Activated T-helper 1 cell treated with Interleukin-2 at 50 U/mL for 16 hours (primary cell): ENCODE measurements around the gene GSG1.

Experiments used
- DNase-seq: peaks from one replicate; pipeline ENCODE4 v3.0.0-alpha.2; 2020; ENCODE audit warnings: low read depth

The GSG1 gene

DNA sequence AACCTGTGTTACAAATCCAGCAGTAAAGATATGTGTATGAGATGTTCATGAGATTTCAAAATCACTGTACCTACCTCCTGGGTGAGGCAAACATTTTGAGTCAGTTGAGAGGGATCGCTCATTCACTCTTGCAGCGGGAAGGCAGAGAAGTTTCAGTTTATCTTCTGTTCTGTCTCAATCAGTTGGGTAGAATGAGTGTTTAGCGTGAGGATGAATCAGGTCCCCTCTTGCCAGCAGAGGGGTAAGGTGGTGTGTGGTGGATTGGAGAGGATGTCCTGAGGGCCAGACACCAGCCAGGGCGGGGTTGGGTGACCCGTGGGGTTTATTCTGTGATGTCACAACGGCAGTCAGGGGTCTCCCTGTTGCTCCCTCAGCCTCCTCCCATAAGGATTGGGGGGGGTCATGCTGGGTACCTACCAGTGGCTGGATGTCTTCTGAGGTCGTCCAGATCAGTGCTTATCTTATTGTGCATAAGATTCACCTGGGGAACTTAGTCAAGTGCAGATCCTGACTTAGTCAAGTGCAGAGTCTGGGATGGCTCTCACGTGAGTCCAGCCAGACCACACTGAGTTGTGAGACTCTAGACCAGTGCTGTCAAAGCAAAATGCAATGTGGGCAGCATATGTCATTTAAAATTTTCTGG, at the start of gene GSG1:
TSS of gene GSG1 (minus strand) at position 277 of the 643 bp plus-strand sequence. CDS start at position 122, 155 bp downstream.
- DNase-seq = no peak

DNA sequence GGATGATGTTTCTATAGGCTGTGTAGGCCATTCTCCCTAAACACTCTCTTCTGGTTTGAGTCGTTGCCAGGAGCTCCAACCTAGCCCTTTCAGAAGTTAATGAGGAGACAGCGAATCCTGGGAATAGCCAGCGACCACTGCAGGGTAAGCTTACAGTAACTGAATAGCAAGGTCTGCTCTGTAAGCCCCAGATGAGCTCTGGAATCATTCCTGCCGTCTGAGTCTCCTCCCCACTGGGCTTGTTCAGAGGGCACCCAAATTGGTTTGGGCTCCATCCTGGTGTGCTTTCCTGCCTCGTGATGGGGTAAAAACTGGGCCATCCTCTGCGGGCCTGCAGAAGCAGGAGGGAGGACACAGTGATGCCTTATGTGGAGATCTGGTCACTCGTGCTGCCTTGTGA, 49.7 kb upstream of the GSG1 start:
- no peak for DNase-seq

DNA sequence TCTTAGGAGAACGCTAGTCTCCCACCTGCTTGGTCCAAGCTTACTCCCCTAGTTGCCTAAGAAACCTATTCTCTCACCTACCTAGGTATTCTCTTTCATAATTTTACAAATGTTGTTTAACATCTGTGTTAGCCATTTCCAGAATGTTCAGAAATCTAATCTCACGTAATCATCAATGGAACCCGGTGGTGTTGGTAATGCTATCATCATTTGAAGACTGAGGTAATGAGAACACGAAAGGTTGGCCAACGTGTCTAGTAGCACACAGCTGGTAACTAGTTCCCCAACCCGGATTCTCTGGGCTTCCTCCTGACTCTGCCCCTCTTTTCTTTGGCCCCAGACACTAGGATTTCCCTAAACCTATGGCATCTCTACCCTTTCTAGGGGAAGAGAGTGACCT, 49.3 kb upstream of the GSG1 start:
- DNase-seq = no peak

DNA sequence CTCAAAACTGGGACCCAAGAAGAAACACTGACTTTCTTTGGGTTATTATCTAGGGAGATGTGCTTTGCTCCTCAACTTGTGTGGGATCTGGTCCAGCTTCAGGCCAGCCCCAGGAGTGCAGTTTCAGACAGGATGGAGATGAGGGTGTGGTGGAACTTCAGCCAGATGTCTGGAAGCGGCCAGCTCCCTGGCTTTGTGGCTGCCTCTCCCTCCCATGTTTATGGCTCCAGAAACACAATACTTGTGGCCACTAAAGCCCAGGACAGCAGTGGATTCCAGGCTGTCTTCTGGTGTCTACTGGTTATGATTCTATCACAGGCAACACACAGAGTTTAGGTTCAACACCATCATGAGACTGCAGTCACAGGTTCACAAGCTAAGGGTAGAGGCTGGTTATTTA, 48.8 kb upstream of the GSG1 start:
- no peak for DNase-seq

DNA sequence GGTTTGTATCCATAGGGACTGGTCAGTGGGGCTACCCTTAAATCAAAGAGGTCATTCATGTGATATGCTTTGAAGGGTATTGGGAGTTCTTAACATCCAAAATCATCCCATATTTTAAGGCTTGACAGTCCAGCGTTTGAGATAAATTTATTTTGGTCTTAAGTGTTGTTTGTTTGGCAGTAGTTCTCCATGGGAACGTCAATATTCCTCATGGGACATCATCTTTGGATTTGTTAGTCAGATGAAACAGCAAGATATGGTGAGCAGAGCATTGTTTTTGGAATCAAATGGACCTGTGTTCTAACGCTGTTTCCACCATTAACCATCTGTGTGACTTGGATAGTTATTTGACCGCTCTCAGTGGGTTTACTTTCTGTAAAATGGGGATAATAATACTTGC, 45.9 kb upstream of the GSG1 start:
- DNase-seq = no peak

DNA sequence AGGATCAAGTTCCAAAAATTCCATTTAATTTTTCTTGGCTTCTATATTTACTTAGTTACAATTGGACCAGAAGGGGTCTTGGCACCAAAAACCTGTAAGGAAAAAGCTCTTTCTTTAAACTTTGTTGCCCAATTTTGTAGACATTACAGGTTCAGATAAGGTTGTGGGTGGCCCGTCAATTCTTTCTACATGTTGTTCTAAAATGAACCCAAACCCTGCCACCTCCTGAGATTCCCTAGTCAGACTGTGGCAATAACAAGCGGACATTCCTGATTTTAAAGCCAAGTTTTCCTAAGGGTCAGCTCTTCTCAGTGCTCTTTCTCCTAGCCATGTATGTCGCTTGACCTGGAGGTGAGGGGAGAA, 45.0 kb upstream of the GSG1 start:
- DNase-seq = no peak

DNA sequence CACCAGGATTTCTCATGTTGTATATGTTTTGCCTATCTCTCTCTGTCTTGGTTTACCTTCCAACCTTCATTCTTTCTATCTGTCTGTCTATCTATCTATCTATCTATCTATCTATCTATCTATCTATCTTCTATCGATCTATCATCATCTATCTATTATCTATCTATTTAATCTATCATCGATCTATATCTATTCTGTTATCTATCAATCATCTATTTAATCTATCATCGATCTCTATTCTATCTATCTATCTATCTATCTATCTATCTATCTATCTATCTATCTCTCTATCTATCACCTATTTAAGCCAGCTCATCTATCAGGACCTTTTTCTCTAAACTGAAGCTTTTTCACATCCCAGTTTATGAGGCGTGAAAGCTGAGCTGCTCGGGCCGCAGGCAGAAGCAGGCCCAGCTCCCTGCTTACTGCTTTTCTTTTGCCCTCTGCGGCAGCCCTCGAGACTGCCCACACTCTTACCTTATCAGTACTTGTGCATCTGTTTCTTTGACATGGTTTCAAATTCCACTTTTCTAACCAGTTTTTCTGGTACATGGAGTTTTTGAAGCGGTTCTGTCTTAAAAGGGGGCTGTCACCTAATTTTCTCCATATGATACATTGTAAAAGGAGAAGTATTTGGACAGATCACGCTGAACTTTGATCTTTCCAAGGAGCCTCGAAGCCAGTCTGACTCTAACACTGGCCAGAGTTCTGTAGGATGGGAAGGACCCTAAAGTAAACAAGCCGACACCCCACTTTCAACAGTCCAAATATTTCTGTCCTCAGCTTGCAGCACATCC, 44.4 kb upstream of the GSG1 start:
- DNase-seq = no peak

DNA sequence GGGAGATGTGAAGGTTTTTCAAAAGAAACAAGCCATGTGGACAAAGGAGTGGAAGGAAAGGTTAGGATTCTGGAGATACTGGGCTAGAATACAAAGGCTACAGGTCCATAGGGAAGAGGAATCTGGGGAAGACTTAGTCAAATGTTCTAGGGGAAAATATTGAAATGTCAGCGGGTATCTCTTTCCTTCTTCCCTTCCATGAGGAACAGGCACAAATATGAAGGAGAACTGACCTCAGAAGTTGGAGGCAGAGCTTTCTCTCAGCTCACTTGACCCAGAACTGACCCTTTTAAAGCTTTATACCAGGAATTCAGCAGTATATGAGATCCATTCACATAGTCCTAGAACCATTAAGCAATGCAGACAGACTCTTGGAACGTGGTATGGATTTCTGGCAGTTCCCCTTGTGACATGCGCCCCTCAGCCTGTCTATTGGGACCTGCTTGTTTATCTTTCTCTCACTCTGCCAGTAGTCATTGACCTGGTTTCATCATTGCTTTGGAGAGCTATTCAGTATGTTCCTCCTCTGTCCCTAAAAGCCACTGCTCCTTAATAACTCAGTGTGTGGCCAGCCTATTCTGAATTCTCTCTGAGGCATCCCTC, 43.0 kb upstream of the GSG1 start:
- no peak for DNase-seq

DNA sequence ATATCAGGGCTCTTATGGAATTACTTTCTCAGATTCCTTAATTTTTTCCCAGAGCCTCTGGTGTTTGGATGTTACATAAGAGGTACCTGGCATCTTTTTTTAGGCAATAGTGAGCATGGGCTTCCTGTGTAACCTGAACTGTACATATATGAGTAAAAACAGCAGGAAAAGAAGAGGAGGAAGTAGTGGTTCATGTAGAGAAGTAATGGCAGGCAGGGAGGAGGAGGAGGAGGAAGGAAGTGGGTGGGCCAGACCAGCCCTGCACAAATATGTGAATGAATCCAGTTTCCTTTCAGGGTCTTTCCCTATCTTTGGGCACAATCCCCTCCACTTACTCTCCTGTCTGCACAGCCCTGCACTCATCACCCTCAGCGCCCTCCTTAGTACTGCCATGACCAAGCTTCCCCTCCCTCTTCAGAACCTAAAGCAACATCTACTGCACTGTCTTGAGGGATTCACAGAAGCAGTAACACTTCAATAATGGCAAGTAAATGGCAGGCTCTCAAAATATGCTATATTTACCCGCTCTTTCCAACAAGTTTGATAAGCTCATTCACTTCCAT, 40.9 kb upstream of the GSG1 start:
- DNase-seq = no peak

DNA sequence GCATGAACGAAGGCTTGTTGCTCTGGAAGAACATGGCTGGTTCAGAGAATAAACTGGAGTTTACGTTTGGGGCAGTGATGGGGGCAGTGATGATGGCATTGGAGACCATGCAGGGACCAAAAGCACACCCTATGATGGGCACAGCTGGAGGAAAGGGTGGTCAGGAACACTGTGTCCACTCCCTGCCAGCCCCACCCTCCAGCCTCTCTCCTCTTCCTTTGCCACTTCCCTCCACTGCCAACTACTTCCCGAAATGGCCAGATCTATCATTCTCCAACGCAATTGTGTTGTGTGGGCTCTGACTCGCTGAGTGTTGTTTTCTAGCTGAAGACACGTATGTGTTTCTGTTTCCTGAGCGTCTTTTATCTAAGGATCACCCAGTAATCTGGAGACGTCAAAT, 39.3 kb upstream of the GSG1 start:
- DNase-seq = no peak

DNA sequence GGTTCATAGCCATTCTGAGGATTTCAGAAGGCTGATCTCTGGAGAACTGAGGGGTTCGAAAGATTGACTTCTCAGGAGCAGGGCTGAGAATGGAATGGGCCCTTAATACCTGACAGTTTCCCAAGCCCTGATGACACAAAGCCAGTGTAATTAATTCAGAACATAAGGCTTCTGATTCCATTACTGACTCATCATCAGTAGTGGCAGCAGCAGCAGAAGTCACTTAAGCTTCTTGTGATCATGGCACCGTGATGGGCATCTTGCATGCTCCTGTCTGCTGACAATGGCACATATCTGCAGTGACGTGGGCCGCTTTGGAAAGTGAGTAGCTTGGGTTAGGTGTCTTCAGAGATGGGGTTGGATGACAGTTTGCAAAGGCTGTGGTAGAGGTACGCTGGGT, 38.2 kb upstream of the GSG1 start:
- no peak for DNase-seq

DNA sequence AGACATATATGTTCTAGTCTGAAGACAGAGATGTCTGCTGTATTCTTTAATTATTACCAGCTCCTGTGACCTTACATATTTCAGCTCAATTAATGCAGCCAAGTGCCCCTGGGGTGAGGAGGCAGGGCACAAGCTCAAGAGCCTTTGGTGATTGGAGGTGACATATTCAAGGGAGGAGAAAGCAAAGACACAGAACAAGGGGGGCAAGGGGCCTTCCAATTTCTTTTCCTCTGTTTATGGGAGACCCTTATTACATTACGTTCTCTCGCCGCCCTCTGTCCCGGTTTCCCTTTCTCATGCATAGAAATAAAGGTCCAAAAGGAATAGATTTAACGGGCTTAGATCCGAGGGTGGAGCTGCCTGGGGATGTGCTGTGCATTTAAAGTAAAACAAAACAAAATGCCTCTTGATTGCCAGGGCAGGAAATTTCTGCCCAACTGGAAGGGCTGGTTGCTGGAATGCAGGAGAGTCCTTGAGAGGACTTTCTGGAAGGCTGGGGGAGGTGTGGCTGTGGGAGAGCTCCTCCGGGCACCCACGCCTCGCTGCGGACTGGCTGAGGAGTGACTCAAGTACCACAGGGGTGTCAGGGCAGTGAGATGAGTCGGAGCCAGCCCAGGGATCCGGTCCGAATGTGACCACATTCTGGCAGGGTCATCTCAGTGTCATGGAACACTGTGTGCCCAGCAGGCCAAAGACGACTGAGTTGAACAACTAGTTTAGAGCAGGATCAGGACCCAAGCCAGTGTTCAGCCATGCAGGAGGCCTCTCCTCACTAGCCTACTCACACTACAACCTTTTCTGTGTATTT, 32.1 kb upstream of the GSG1 start:
- no peak for DNase-seq

DNA sequence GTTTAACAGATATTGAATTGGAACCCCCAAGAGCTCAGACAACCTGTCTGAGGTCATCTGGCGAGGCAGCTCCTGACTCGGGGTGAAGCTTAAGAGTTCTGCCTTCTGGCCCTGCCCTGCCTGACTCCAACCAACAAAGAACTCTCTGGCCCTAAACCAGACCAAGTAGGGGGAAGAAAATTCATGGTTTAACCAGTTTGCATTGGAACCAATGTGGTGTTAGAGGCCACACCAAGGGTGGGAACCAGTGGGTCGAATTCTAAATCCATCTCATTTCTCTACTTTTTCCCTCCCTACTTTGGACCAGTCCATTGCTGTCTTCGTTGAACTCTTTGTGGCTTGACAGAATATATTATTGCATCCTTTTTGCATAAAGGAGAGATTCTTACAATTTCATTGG, 30.4 kb upstream of the GSG1 start:
- no peak for DNase-seq

DNA sequence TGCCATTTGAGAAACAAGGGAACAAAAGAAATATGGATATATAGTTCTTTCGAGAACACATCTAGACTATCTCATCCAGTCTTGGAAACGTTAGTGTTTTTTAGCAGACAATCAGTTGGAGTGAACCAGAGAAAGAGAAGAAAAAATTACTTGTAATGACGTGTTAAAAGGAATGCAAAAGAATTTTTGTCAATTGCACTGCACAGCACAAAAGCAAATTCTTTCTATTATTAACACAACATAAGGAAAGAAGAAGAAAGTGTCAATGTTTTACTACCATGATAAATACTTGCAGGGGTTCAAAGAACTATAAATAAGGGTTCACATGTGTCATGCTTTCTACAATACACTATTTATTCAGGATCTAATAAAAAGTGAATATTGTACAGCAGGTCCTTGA, 27.5 kb upstream of the GSG1 start:
- no peak for DNase-seq

DNA sequence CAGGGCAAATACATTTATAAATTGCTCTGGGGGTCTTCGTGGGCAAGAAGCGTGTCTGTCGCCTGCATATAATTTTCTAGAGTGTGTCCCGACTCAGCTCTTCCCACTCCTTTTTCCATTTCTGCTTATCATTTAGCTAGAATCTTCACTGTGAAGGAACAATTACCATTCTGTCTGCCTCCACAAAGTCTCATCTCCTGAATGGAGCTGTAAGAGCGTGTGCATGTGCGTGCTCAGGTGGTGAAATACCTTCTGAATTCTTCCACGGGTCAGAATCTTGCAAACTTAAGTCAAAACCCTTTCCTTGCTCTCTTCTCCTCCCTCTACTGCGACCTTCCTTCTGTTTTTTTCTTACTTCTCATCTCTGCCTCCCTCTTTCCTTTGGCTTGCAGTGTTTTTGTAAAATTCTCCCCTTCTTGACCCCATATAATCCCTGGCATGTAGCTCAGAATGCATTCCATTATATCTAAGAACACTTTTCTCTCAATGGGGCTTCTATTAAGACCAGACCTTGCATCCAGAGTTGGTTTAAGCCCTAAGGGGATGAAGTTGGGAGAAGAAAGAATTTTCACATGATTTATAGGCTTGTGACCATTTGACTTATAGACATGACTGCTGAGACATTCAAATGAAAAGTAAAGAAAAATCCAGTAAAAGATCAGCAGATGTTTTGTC, 25.0 kb upstream of the GSG1 start:
- DNase-seq = no peak

DNA sequence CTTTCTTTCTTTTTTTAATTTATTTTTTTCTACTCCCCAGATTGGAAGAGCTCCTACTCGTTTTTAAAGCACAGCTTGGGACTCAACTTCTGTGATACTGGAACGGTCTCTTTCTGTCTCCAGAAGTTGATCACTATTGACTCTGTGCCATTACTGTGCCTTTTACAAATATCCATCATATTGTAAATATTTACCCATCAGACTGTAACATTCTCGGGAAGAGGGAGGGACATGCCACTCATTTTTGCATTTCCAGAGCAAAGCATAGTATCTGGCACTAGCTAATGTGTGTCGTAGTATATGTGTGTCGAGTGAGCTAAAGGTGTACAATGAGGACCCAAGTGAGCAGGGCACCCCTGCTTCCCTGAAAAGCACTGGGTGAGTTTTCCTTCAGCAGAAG, 24.0 kb upstream of the GSG1 start:
- DNase-seq = no peak

DNA sequence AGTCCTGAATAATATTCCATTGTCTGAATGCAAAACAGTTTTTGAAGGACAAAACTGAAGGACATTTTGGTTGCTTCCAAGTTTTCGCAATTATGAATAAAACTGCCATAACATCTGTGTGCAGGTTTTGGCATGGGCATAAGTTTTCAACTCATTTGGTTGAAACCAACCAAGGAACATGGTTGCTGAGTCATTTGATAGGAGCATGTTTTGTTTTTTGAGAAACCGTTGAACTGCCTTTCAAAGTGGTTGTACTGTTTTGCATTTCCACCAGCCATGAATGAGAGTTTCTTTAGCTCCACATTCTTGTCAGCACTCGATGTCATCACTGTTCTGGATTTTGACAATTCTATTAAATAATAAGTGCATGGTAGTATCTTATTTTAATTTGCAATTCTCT, 23.0 kb upstream of the GSG1 start:
- no peak for DNase-seq

DNA sequence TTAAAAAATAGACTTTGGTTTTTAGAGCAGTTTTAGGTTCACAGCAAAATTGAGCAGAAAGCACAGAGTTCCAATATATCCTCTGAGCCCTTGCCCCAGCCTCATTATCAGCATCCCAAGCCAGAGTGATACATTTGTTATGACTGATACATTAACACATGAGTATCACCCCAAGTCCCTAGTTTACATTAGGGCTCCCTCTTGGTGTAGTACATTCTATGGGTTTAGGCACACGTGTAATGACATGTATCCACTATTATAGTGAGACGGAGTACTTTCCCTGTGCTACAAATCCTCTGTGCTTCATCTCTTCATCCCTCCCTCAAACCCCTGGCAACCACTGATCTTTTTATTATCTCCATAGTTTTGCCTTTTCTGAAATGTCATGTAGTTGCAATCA, 22.5 kb upstream of the GSG1 start:
- no peak for DNase-seq

DNA sequence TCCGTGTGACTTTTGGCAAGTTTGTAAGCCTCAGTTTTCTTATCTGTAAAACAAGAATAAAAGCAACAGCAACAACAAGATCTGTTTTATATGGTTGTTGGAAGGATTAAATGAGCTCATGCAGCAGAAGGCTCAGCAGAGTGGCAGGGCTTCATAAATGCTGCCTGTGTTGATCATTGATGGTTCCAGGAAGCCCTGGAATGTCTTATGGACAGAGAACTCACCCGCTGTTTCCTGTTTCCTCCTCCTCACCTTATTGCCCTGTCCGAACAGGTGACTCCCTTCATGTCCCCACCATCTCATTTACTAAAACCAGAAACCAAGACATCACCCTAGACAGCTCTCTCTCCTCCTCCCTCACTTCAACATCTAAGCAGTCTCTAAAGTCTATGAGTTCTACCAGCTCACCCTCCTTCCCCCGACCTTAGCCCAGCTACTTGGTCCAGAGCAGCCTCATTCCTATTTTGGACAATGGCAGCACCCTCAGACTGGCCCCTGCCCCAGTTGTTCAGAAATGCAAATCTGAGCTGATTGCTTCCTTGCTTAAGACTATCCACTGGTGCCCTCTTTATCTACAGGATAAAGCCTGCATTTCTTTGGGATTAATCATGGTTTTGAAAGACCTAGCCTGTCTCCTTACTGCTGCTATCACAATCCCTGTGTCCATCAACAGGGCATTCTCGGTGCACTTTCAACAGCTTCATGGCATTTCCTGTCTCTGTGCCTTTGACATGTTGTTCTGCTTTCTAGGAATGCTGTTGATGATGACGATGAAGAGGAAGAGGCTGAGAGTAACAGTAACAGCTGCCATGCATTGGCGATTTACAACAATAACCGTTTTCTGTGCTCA, 21.4 kb upstream of the GSG1 start:
- DNase-seq = no peak

DNA sequence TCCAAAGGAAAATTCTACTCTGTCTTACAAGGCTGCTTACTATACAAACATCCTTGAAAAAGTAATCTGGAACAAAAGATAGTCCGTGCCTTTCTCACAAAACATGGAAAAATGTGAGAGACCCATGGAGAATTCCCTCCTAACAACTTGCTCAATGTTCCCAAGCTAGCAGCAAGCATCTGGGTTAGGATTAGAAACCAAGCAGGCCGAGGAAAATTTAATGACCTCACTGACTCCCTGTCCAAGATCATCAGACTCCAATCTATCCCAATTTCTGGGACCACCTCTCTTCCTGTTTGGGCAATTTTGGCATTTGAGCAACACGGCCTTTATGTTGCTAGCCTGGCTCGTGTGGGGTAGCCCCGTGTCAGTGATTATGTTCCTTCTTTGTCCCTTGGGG, 18.1 kb upstream of the GSG1 start:
- no peak for DNase-seq

DNA sequence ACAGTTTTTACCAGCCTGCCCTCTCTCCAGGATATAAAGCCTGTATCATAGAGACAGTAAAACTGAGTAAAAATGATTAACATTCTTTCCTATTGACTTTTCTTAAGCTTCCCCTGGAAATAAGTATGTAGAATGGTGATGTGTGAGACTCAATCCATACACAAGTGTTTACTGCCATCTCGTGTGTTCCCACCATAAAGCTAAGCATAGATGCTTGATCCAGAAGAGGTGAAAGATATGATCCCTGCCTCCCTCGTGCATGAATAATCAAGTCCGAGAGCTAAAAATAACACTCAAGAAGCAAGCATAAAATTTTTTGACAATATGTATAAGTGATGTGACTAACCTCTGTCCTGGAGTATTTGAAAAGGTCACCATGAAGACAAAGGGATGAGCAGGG, 16.9 kb upstream of the GSG1 start:
- DNase-seq = no peak
